OCI-LY1 (cell line): Measurements from ENCODE around the gene BFSP1.

Source experiments
- H2AFZ ChIP-seq: fragments of 200-600 bp; sonication (generic), shearing (Covaris generic); 2 replicates; pipeline ENCODE4 v1.6.0; 2014; ENCODE audit warnings: antibody characterized with exemption, mild to moderate bottlenecking, low read length
- H3F3A ChIP-seq: fragments of 200-600 bp; sonication (generic), shearing (Covaris generic); 2 replicates; pipeline ENCODE4 v1.6.0; 2014; ENCODE audit warnings: mild to moderate bottlenecking, antibody characterized with exemption, low read length, moderate library complexity; ENCODE audit not compliant: insufficient read depth
- H3K27ac ChIP-seq: fragments of 200-600 bp; sonication (generic); 2 replicates; pipeline ENCODE4 v1.5.1; 2014; ENCODE audit warnings: low read length, mixed run types, mild to moderate bottlenecking, low read depth; ENCODE audit not compliant: poor library complexity, severe bottlenecking
- H3K27me3 ChIP-seq: fragments of 200-600 bp; sonication (generic); 2 replicates; pipeline ENCODE4 v1.6.0; 2014; ENCODE audit warnings: antibody characterized with exemption, mild to moderate bottlenecking, low read length, moderate library complexity; ENCODE audit not compliant: insufficient read depth
- H3K36me3 ChIP-seq: fragments of 200-600 bp; sonication (generic); 2 replicates; pipeline ENCODE4 v1.6.1; 2014; ENCODE audit warnings: mild to moderate bottlenecking, antibody characterized with exemption, low read length, moderate library complexity, mixed read lengths; ENCODE audit not compliant: insufficient read depth
- H3K4me1 ChIP-seq: fragments of 200-600 bp; sonication (generic); 2 replicates; pipeline ENCODE4 v1.5.1; 2014; ENCODE audit warnings: mild to moderate bottlenecking, low read length, moderate library complexity; ENCODE audit not compliant: insufficient read depth, severe bottlenecking
- H3K4me2 ChIP-seq: fragments of 200-600 bp; sonication (generic), shearing (Covaris generic); 2 replicates; pipeline ENCODE4 v1.6.1; 2014; ENCODE audit warnings: low read length
- H3K4me3 ChIP-seq: fragments of 200-600 bp; sonication (generic); 2 replicates; pipeline ENCODE4 v1.5.1; 2014; ENCODE audit warnings: low read length, low read depth, mild to moderate bottlenecking, mixed read lengths; ENCODE audit not compliant: poor library complexity, severe bottlenecking
- H3K79me2 ChIP-seq: fragments of 200-600 bp; shearing (Covaris generic); 2 replicates; pipeline ENCODE4 v1.6.1; 2016; ENCODE audit warnings: mixed run types, low read length, mixed read lengths; ENCODE audit not compliant: insufficient read depth
- H3K9ac ChIP-seq: fragments of 200-600 bp; sonication (generic), shearing (Covaris generic); 2 replicates; pipeline ENCODE4 v1.6.1; 2014; ENCODE audit warnings: mild to moderate bottlenecking, low read length, mixed read lengths
- H3K9me2 ChIP-seq: fragments of 200-600 bp; sonication (generic), shearing (Covaris generic); 2 replicates; pipeline ENCODE4 v1.6.1; 2014; ENCODE audit warnings: low read depth, mild to moderate bottlenecking, low read length, mixed read lengths
- H3K9me3 ChIP-seq: fragments of 200-600 bp; shearing (Covaris generic); 2 replicates; pipeline ENCODE4 v1.6.1; 2014; ENCODE audit warnings: low read length, mixed read lengths
- H4K20me1 ChIP-seq: fragments of 200-600 bp; sonication (generic), shearing (Covaris generic); 2 replicates; pipeline ENCODE4 v1.6.0; 2016; ENCODE audit warnings: mild to moderate bottlenecking, low read length; ENCODE audit not compliant: insufficient read depth
- CTCF ChIP-seq: fragments of 200-600 bp; sonication (generic), shearing (Covaris generic); IDR thresholded peaks from 2 replicates; pipeline ENCODE4 v1.5.1; 2017; ENCODE audit warnings: mild to moderate bottlenecking, antibody characterized with exemption, low read length, moderate library complexity, mixed read lengths
- EZH2 ChIP-seq: fragments of 200-600 bp; sonication (generic), shearing (Covaris generic); IDR thresholded peaks from 2 replicates; pipeline ENCODE4 v1.8.0; 2017; ENCODE audit warnings: borderline replicate concordance, mixed run types, mild to moderate bottlenecking, antibody characterized with exemption, low read length, moderate library complexity, mixed read lengths

BFSP1 gene

DNA sequence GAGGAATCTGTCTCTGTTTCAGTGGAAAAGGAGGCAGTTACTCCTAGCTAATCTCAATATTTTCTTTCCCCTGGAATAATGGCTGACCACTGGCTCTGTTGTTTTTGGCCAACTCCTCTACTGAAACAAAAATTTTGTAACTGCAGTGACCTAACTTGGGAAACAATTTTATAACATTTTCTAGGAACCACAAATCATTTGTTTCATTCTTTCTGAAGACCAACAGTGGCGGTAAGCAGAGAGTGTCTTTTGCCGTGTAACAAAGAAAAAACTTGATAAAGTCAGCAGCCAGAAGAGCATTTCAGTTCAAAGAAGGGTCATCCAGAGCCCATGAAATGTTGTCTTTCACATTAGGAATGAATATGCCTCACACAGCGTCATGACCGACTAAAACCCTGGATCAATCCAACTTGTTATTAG, 11.8 kb upstream of the BFSP1 start:
- H3K4me3 ChIP-seq, result no peak overlapping the region
- no peaks in the 10 kb centered on the region for H3K9me3 ChIP-seq
- no peaks in the 10 kb centered on the region for H3F3A ChIP-seq
- no peaks in the 10 kb centered on the region for H4K20me1 ChIP-seq
- H3K9ac ChIP-seq, result no peak overlapping the region
- TF ChIP-seq EZH2, result no peak
- TF ChIP-seq CTCF, result no peak
- no peaks in the 10 kb centered on the region for H3K27me3 ChIP-seq
- H3K79me2 ChIP-seq, result no peaks in the 10 kb centered on the region
- no peaks in the 10 kb centered on the region for H3K4me1 ChIP-seq
- no peak overlapping the region for H2AFZ ChIP-seq
- no peak overlapping the region for H3K4me2 ChIP-seq
- no peaks in the 10 kb centered on the region for H3K9me2 ChIP-seq
- no peak overlapping the region for H3K27ac ChIP-seq
- H3K36me3 ChIP-seq, result no peaks in the 10 kb centered on the region

- no peaks in the 10 kb centered on the region for H3K9me2 ChIP-seq
- no peaks in the 10 kb centered on the region for H4K20me1 ChIP-seq
- H3K4me3 ChIP-seq, result no peak overlapping the region
- no peak overlapping the region for H3K9ac ChIP-seq
- H3K4me1 ChIP-seq, result no peaks in the 10 kb centered on the region
- no peak overlapping the region for H3K4me2 ChIP-seq
- no peaks in the 10 kb centered on the region for H3K79me2 ChIP-seq
- H3K9me3 ChIP-seq, result no peaks in the 10 kb centered on the region
- H3K27ac ChIP-seq, result no peak overlapping the region
- no peaks in the 10 kb centered on the region for H3K36me3 ChIP-seq
- no peaks in the 10 kb centered on the region for H3K27me3 ChIP-seq
- no peaks in the 10 kb centered on the region for H3F3A ChIP-seq
- no peak overlapping the region for H2AFZ ChIP-seq
- TF ChIP-seq CTCF (no peak), EZH2 (no peak)
Measured at GRCh38 chr20:17542481-17542880, 11.3 kb upstream of the BFSP1 start.

- Histone ChIP-seq H3K4me1 (no peaks in the 10 kb centered on the region), H4K20me1 (no peaks in the 10 kb centered on the region), H3K9ac (no peak overlapping the region), H3K27me3 (no peaks in the 10 kb centered on the region), H3K9me2 (no peaks in the 10 kb centered on the region), H3K27ac (no peak overlapping the region), H3K4me3 (no peak overlapping the region), H3K9me3 (no peaks in the 10 kb centered on the region), H2AFZ (no peak overlapping the region), H3F3A (no peaks in the 10 kb centered on the region), H3K4me2 (no peak overlapping the region), H3K79me2 (no peaks in the 10 kb centered on the region), H3K36me3 (no peaks in the 10 kb centered on the region)
- no peak for TF ChIP-seq EZH2
- no peak for TF ChIP-seq CTCF
Measured at GRCh38 chr20:17541996-17542395, 10.8 kb upstream of the BFSP1 start.
